ENCODE results near the gene TNKS2.
A peak's percentile ranks its signal among the peaks of the same experiment; 100 is the strongest.

Gene TNKS2

GRCh38 chr10:91896212-91896756 is 98.1 kb downstream of the TNKS2 start:
- Histone ChIP-seq H3K9me3 (replicated peaks in 1 of 2; ENCODE audit: control insufficient read depth in 2 of 2, insufficient read depth in 1 of 2, low read depth in 1 of 2, low read length in 2 of 2) (peaks cover 7 to 14% of the 10 kb centered on the region in 2 donors), H3K23ac (ENCODE audit: low read depth, low read length, poor library complexity) (no peak overlapping the region), H3K4me2 (ENCODE audit: insufficient read depth, low read length, poor library complexity, severe bottlenecking) (no peak overlapping the region), H3K27ac (replicated peaks; ENCODE audit: low read length) (no peak overlapping the region), H3K4me1 (ENCODE audit: control insufficient read depth in 2 of 2, insufficient read depth in 1 of 2, low read depth in 1 of 2, low read length in 2 of 2) (peaks cover 4 to 17% of the 10 kb centered on the region in 2 donors), H3K14ac (ENCODE audit: low read length) (no peak overlapping the region), H3K18ac (ENCODE audit: low read length) (no peak overlapping the region), H3K4me3 (ENCODE audit: low read length in 2 of 2) (no peak overlapping the region), H4K8ac (ENCODE audit: low read depth, low read length) (no peak overlapping the region), H2BK5ac (ENCODE audit: low read length) (no peak overlapping the region), H3K9ac (ENCODE audit: low read depth, low read length, poor library complexity) (no peak overlapping the region), H2AK5ac (ENCODE audit: low read depth, low read length) (no peak overlapping the region), H3K4ac (ENCODE audit: low read length) (no peak overlapping the region), H2BK15ac (ENCODE audit: low read length) (no peak overlapping the region), H3K27me3 (ENCODE audit: control insufficient read depth in 3 of 3, insufficient read depth in 3 of 3, low read depth in 1 of 3, low read length in 3 of 3) (no peaks in the 10 kb centered on the region), H3K79me1 (ENCODE audit: low read depth, low read length) (no peaks in the 10 kb centered on the region), H4K91ac (ENCODE audit: low read depth, low read length, poor library complexity) (no peak overlapping the region), H2AFZ (ENCODE audit: low read length) (no peak overlapping the region), H3K36me3 (replicated peaks in 1 of 2; ENCODE audit: control insufficient read depth in 2 of 2, insufficient read depth in 2 of 2, low read length in 2 of 2) (peaks cover 0 to 1% of the 10 kb centered on the region in 2 donors), H2BK120ac (ENCODE audit: low read depth, low read length) (no peak overlapping the region), H2BK12ac (ENCODE audit: low read length) (no peak overlapping the region)
- no peak for DNase-seq (ENCODE audit: low spot score)
- no CpG with 5 or more reads among the region's 3 CpGs for WGBS, 2 donors (ENCODE audit: extremely low coverage in 2 of 2, insufficient read length in 2 of 2, insufficient replicate concordance in 1 of 2)

- Histone ChIP-seq H3K4me1 (ENCODE audit: control insufficient read depth in 2 of 2, insufficient read depth in 1 of 2, low read depth in 1 of 2, low read length in 2 of 2) (peaks cover 4 to 16% of the 10 kb centered on the region in 2 donors), H3K4ac (ENCODE audit: low read length) (no peak overlapping the region), H3K18ac (ENCODE audit: low read length) (peak overlapping the region; percentile 25), H3K27ac (replicated peaks; ENCODE audit: low read length) (no peak overlapping the region), H3K36me3 (replicated peaks in 1 of 2; ENCODE audit: control insufficient read depth in 2 of 2, insufficient read depth in 2 of 2, low read length in 2 of 2) (peaks cover 0 to 1% of the 10 kb centered on the region in 2 donors), H3K23ac (ENCODE audit: low read depth, low read length, poor library complexity) (no peak overlapping the region), H2BK12ac (ENCODE audit: low read length) (no peak overlapping the region), H2AK5ac (ENCODE audit: low read depth, low read length) (no peak overlapping the region), H3K9ac (ENCODE audit: low read depth, low read length, poor library complexity) (no peak overlapping the region), H3K4me3 (ENCODE audit: low read length in 2 of 2) (no peak overlapping the region), H3K9me3 (replicated peaks in 1 of 2; ENCODE audit: control insufficient read depth in 2 of 2, insufficient read depth in 1 of 2, low read depth in 1 of 2, low read length in 2 of 2) (peaks cover 7 to 14% of the 10 kb centered on the region in 2 donors), H2BK15ac (ENCODE audit: low read length) (no peak overlapping the region), H4K8ac (ENCODE audit: low read depth, low read length) (no peak overlapping the region), H3K4me2 (ENCODE audit: insufficient read depth, low read length, poor library complexity, severe bottlenecking) (no peak overlapping the region), H4K91ac (ENCODE audit: low read depth, low read length, poor library complexity) (no peak overlapping the region), H2AFZ (ENCODE audit: low read length) (peak overlapping the region; percentile 66), H2BK5ac (ENCODE audit: low read length) (no peak overlapping the region), H3K79me1 (ENCODE audit: low read depth, low read length) (no peaks in the 10 kb centered on the region), H3K14ac (ENCODE audit: low read length) (no peak overlapping the region), H2BK120ac (ENCODE audit: low read depth, low read length) (no peak overlapping the region), H3K27me3 (ENCODE audit: control insufficient read depth in 3 of 3, insufficient read depth in 3 of 3, low read depth in 1 of 3, low read length in 3 of 3) (no peaks in the 10 kb centered on the region)
- WGBS, 2 donors (ENCODE audit: extremely low coverage in 2 of 2, insufficient read length in 2 of 2, insufficient replicate concordance in 1 of 2), result no CpG with 5 or more reads among the region's 8 CpGs
- no peak for DNase-seq (ENCODE audit: low spot score)
These were observed 99.2 kb downstream of the TNKS2 start for GRCh38 chr10:91897421-91897820.

DNA sequence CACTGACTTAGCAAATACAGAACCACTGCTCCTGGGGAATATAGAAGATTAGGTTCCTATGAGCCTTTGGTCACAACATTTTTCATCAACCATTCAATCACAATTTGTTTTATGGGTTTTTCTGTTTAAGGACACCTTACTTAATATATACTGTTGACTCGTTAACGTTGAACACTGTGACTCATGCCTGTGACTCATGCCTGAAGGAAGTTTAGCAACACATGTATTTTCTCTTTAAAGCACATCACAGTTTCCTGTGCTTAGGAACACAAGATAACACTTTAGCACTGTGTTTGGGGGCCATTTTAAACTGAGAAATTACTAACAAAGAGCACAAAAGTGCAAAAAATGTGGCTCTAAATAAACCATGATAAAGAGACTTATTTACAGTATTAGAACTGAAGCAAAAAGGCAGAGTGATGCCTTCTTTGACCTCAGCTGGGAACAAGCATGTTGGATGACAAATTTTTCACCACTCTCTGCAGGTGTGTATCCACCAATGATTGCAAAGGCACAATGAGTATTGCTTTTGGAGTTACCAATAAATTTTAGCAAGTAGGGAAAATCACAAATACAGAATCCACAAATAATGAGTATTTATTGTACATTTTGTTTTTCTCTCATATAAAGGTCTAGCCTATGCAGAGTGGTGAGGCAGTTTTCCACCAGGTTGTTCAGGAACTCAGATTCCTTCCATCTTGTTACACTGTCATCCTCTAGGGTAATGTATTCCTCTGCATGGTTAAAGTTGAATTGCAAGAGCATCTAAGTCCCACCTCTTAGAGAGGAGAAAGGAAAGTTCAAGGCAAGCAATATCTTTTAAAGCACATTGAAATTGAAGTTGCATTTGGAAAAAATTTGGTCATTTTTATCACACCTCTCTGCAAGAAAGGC is 103.8 kb downstream of the TNKS2 start:
- H3K4me3 ChIP-seq (ENCODE audit: low read length in 2 of 2), result no peak overlapping the region
- no peak overlapping the region for H2AFZ ChIP-seq (ENCODE audit: low read length)
- DNase-seq (ENCODE audit: low spot score), result no peak
- peaks cover 4 to 26% of the 10 kb centered on the region in 2 donors for H3K36me3 ChIP-seq (replicated peaks in 1 of 2; ENCODE audit: control insufficient read depth in 2 of 2, insufficient read depth in 2 of 2, low read length in 2 of 2)
- no peak overlapping the region for H2AK5ac ChIP-seq (ENCODE audit: low read depth, low read length)
- H2BK120ac ChIP-seq (ENCODE audit: low read depth, low read length), result no peak overlapping the region
- no peak overlapping the region for H3K18ac ChIP-seq (ENCODE audit: low read length)
- peaks cover 4 to 9% of the 10 kb centered on the region in 2 donors for H3K4me1 ChIP-seq (ENCODE audit: control insufficient read depth in 2 of 2, insufficient read depth in 1 of 2, low read depth in 1 of 2, low read length in 2 of 2)
- H3K4ac ChIP-seq (ENCODE audit: low read length), result no peak overlapping the region
- WGBS, 2 donors (ENCODE audit: extremely low coverage in 2 of 2, insufficient read length in 2 of 2, insufficient replicate concordance in 1 of 2), result no CpG with 5 or more reads among the region's 2 CpGs
- no peak overlapping the region for H3K23ac ChIP-seq (ENCODE audit: low read depth, low read length, poor library complexity)
- peaks cover 3 to 26% of the 10 kb centered on the region in 2 donors for H3K9me3 ChIP-seq (replicated peaks in 1 of 2; ENCODE audit: control insufficient read depth in 2 of 2, insufficient read depth in 1 of 2, low read depth in 1 of 2, low read length in 2 of 2)
- H3K79me1 ChIP-seq (ENCODE audit: low read depth, low read length), result peaks cover 2% of the 10 kb centered on the region
- no peaks in the 10 kb centered on the region for H3K27me3 ChIP-seq (ENCODE audit: control insufficient read depth in 3 of 3, insufficient read depth in 3 of 3, low read depth in 1 of 3, low read length in 3 of 3)
- no peak overlapping the region for H3K4me2 ChIP-seq (ENCODE audit: insufficient read depth, low read length, poor library complexity, severe bottlenecking)
- no peak overlapping the region for H3K27ac ChIP-seq (replicated peaks; ENCODE audit: low read length)
- H4K8ac ChIP-seq (ENCODE audit: low read depth, low read length), result no peak overlapping the region
- no peak overlapping the region for H3K9ac ChIP-seq (ENCODE audit: low read depth, low read length, poor library complexity)
- no peak overlapping the region for H3K14ac ChIP-seq (ENCODE audit: low read length)
- no peak overlapping the region for H2BK12ac ChIP-seq (ENCODE audit: low read length)
- H2BK5ac ChIP-seq (ENCODE audit: low read length), result no peak overlapping the region
- H4K91ac ChIP-seq (ENCODE audit: low read depth, low read length, poor library complexity), result no peak overlapping the region
- H2BK15ac ChIP-seq (ENCODE audit: low read length), result no peak overlapping the region

- Histone ChIP-seq H3K27me3 (ENCODE audit: control insufficient read depth in 3 of 3, insufficient read depth in 3 of 3, low read depth in 1 of 3, low read length in 3 of 3) (no peaks in the 10 kb centered on the region), H2AK5ac (ENCODE audit: low read depth, low read length) (no peak overlapping the region), H2BK12ac (ENCODE audit: low read length) (no peak overlapping the region), H4K8ac (ENCODE audit: low read depth, low read length) (no peak overlapping the region), H3K4me1 (ENCODE audit: control insufficient read depth in 2 of 2, insufficient read depth in 1 of 2, low read depth in 1 of 2, low read length in 2 of 2) (no peaks in the 10 kb centered on the region), H3K4ac (ENCODE audit: low read length) (no peak overlapping the region), H2AFZ (ENCODE audit: low read length) (no peak overlapping the region), H3K27ac (replicated peaks; ENCODE audit: low read length) (peak overlapping the region; percentile 23), H3K18ac (ENCODE audit: low read length) (peak overlapping the region; percentile 48), H2BK5ac (ENCODE audit: low read length) (no peak overlapping the region), H2BK120ac (ENCODE audit: low read depth, low read length) (no peak overlapping the region), H3K79me1 (ENCODE audit: low read depth, low read length) (peaks cover 2% of the 10 kb centered on the region), H3K14ac (ENCODE audit: low read length) (no peak overlapping the region), H3K4me2 (ENCODE audit: insufficient read depth, low read length, poor library complexity, severe bottlenecking) (peak overlapping the region; percentile 75), H3K36me3 (replicated peaks in 1 of 2; ENCODE audit: control insufficient read depth in 2 of 2, insufficient read depth in 2 of 2, low read length in 2 of 2) (peaks cover 7 to 38% of the 10 kb centered on the region in 2 donors), H3K9ac (ENCODE audit: low read depth, low read length, poor library complexity) (peak overlapping the region; percentile 63), H3K4me3 (ENCODE audit: low read length in 2 of 2) (peak overlapping the region; percentile 84 to 98), H4K91ac (ENCODE audit: low read depth, low read length, poor library complexity) (no peak overlapping the region), H3K9me3 (replicated peaks in 1 of 2; ENCODE audit: control insufficient read depth in 2 of 2, insufficient read depth in 1 of 2, low read depth in 1 of 2, low read length in 2 of 2) (peaks cover 3 to 24% of the 10 kb centered on the region in 2 donors), H3K23ac (ENCODE audit: low read depth, low read length, poor library complexity) (no peak overlapping the region), H2BK15ac (ENCODE audit: low read length) (no peak overlapping the region)
- no CpG with 5 or more reads among the region's 5 CpGs for WGBS, 2 donors (ENCODE audit: extremely low coverage in 2 of 2, insufficient read length in 2 of 2, insufficient replicate concordance in 1 of 2)
- DNase-seq (ENCODE audit: low spot score), result no peak
These were observed 108.9 kb downstream of the TNKS2 start for GRCh38 chr10:91907033-91907594.

Measured in neuronal stem cell (in vitro differentiated cells).